ENCODE results near the gene RPTOR. TPM values are rescaled to one million over a fixed set of nuclear protein-coding genes. Genes with fewer than 3 reads are reported as not detected.
A peak's percentile ranks its signal among the peaks of the same experiment; 100 is the strongest.

RPTOR gene
- total RNA-seq, 1 experiment from 2014 or later: 25.1 TPM

DNA sequence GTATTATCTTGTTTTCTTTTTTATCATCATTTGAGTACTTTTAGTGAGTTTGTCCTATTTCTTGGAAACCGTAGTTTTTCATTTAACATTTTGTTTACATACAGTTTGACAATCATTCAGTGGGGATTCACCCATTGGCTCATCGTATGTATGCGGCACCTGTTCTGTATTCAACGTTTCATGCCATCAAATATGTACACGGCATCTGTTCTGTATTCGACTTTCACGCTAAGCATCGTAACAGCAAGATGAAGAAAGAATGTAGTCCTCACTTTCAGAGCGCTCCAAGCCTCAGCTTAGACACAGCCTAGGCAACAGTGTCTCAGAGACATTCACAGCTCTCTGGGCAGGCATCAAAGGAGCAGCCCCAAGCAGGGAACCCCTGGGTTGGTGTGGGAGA lies 269.9 kb downstream of the RPTOR start:
- H3K18ac ChIP-seq (ENCODE audit: insufficient read length, low read depth, low read length): no peak overlapping the region
- no peaks in the 10 kb centered on the region for H3K9me3 ChIP-seq (ENCODE audit: control insufficient read depth, low read depth, low read length)
- peaks cover 4 to 8% of the 10 kb centered on the region in 2 experiments; a peak in 3 of 4 replicates for H3K4me1 Mint-ChIP-seq
- WGBS (ENCODE audit: extremely low coverage, insufficient read length, low lambda C conversion rate): no CpG with 5 or more reads among the region's 9 CpGs
- no peak overlapping the region for H3K4me3 Mint-ChIP-seq
- H2BK5ac ChIP-seq (ENCODE audit: insufficient read length, low read length): no peak overlapping the region
- H4K5ac ChIP-seq (ENCODE audit: insufficient read length, low read depth, low read length): no peak overlapping the region
- H3K36me3 Mint-ChIP-seq (ENCODE audit: insufficient read depth in 1 of 3, low read depth in 3 of 3): no peaks in the 10 kb centered on the region
- TF ChIP-seq, protein P1, sequence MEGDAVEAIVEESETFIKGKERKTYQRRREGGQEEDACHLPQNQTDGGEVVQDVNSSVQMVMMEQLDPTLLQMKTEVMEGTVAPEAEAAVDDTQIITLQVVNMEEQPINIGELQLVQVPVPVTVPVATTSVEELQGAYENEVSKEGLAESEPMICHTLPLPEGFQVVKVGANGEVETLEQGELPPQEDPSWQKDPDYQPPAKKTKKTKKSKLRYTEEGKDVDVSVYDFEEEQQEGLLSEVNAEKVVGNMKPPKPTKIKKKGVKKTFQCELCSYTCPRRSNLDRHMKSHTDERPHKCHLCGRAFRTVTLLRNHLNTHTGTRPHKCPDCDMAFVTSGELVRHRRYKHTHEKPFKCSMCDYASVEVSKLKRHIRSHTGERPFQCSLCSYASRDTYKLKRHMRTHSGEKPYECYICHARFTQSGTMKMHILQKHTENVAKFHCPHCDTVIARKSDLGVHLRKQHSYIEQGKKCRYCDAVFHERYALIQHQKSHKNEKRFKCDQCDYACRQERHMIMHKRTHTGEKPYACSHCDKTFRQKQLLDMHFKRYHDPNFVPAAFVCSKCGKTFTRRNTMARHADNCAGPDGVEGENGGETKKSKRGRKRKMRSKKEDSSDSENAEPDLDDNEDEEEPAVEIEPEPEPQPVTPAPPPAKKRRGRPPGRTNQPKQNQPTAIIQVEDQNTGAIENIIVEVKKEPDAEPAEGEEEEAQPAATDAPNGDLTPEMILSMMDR (conservative IDR thresholded peaks at IDR 0.05): no peak
- no peaks in the 10 kb centered on the region for H3K79me2 ChIP-seq (ENCODE audit: insufficient read depth, low read length)
- H3K27ac Mint-ChIP-seq: 0 out of 7 replicates have a peak overlapping the region, but pooled peaks of 1 of the 3 experiments have one; percentile 41
- no peak overlapping the region for H2AFZ ChIP-seq (ENCODE audit: low read length)
- H4K91ac ChIP-seq (ENCODE audit: insufficient read length, low read depth, low read length): no peak overlapping the region
- H3K9me3 Mint-ChIP-seq: no peaks in the 10 kb centered on the region
- H2BK20ac ChIP-seq (ENCODE audit: low read depth, low read length, poor library complexity, severe bottlenecking): no peak overlapping the region
- no peak overlapping the region for H2BK15ac ChIP-seq (ENCODE audit: low read depth, low read length)
- no peak overlapping the region for H2BK12ac ChIP-seq (ENCODE audit: insufficient read length, low read depth, low read length)
- H3K14ac ChIP-seq (ENCODE audit: insufficient read depth, low read length): no peak overlapping the region
- no peak overlapping the region for H3K4me2 ChIP-seq (ENCODE audit: insufficient read depth, insufficient read length, low read length)
- H3K27ac ChIP-seq (ENCODE audit: insufficient read length, low read depth, low read length): no peak overlapping the region
- H2AK5ac ChIP-seq (ENCODE audit: insufficient read length, low read length): no peak overlapping the region
- no peak for DNase-seq
- no peak overlapping the region for H3T11ph ChIP-seq (ENCODE audit: low read length)
- H2BK120ac ChIP-seq (ENCODE audit: low read depth, low read length, poor library complexity, severe bottlenecking): no peak overlapping the region
- H4K20me1 ChIP-seq (ENCODE audit: control insufficient read depth, insufficient read depth, insufficient read length): no peaks in the 10 kb centered on the region
- no peaks in the 10 kb centered on the region for H3K27me3 ChIP-seq (ENCODE audit: insufficient read depth, low read length)
- H3K9ac ChIP-seq (ENCODE audit: extremely low read depth, insufficient read length, low read length): no peak overlapping the region
- no peak overlapping the region for H4K8ac ChIP-seq (replicated peaks; ENCODE audit: insufficient read length, low read depth, low read length)
- H3K4ac ChIP-seq (ENCODE audit: low read depth, low read length): no peak overlapping the region
- no peak overlapping the region for H3K56ac ChIP-seq (ENCODE audit: insufficient read length, low read depth, low read length)
- H3K4me1 ChIP-seq (ENCODE audit: insufficient read depth, low read length): no peaks in the 10 kb centered on the region
- H3K23me2 ChIP-seq (ENCODE audit: insufficient read length, low read depth, low read length, poor library complexity, severe bottlenecking): no peaks in the 10 kb centered on the region
- no peak overlapping the region for H3K23ac ChIP-seq (ENCODE audit: insufficient read length, low read depth, low read length)
- no peaks in the 10 kb centered on the region for H3K79me1 ChIP-seq (ENCODE audit: insufficient read depth, low read depth, low read length, poor library complexity, severe bottlenecking)
- H3K27me3 Mint-ChIP-seq (ENCODE audit: low read depth): no peaks in the 10 kb centered on the region

Data from H9 (cell line).